Retinal pigment epithelial cell (primary cell): Measurements from ENCODE around the gene UNC5C.
A peak's percentile ranks its signal among the peaks of the same experiment; 100 is the strongest.

Experiments
- DNase-seq: peaks from one replicate; pipeline ENCODE4 v3.0.0-alpha.2; 2010; ENCODE audit warnings: low read depth
- H3K4me3 ChIP-seq: 2 replicates; pipeline ENCODE4 v1.5.1; 2011; ENCODE audit warnings: mild to moderate bottlenecking, low read length, control low read depth, moderate library complexity
- CTCF ChIP-seq: conservative IDR thresholded peaks from 2 replicates; pipeline ENCODE4 v1.5.1; 2011; ENCODE audit warnings: low read depth, low read length, control low read depth, inconsistent platforms

Gene UNC5C

GRCh38 chr4:95580226-95580625 is 31.5 kb upstream of the UNC5C start:
- no peak for DNase-seq
- no peak for TF ChIP-seq CTCF

GRCh38 chr4:95572304-95572991 is 23.7 kb upstream of the UNC5C start:
- peak; percentile 32 for DNase-seq
- no peak overlapping the region for H3K4me3 ChIP-seq
- no peak for TF ChIP-seq CTCF

More at GRCh38 chr4:95580226-95580625, 31.5 kb upstream of the UNC5C start:
- H3K4me3 ChIP-seq: no peak overlapping the region

- DNase-seq: no peak
- TF ChIP-seq CTCF: no peak
Observed at GRCh38 chr4:95571577-95571976, 22.8 kb upstream of the UNC5C start.

GRCh38 chr4:95563638-95564337 is 15.0 kb upstream of the UNC5C start:
- no peak for TF ChIP-seq CTCF
- DNase-seq: no peak
- no peak overlapping the region for H3K4me3 ChIP-seq

More at GRCh38 chr4:95571577-95571976, 22.8 kb upstream of the UNC5C start:
- no peak overlapping the region for H3K4me3 ChIP-seq

GRCh38 chr4:95560774-95561173 is 12.0 kb upstream of the UNC5C start:
- H3K4me3 ChIP-seq: no peak overlapping the region
- DNase-seq: no peak
- no peak for TF ChIP-seq CTCF

- TF ChIP-seq CTCF: no peak
- no peak overlapping the region for H3K4me3 ChIP-seq
- DNase-seq: no peak
Observed at GRCh38 chr4:95556207-95556859, 7.6 kb upstream of the UNC5C start.
